ENCODE data around the gene NOPCHAP1. TPM values are rescaled to one million over a fixed set of nuclear protein-coding genes. Genes with fewer than 3 reads are reported as not detected.
"Not testable (repeated sequence)": the region's sequence is repeated elsewhere in the genome, so short reads cannot be mapped to it uniquely, and the experiment has no call there.

The NOPCHAP1 gene
- total RNA-seq, 1 donor from 2014 or later: 9.9 TPM

- Mint-ChIP-seq H3K27me3 (ENCODE audit: unreplicated experiment) (peaks cover 6% of the 10 kb centered on the region), H3K36me3 (ENCODE audit: unreplicated experiment) (peaks cover 2% of the 10 kb centered on the region), H3K4me1 (ENCODE audit: unreplicated experiment) (peaks cover 16% of the 10 kb centered on the region), H3K27ac (ENCODE audit: unreplicated experiment) (no peak overlapping the region), H3K4me3 (ENCODE audit: unreplicated experiment) (no peak overlapping the region), H3K9me3 (ENCODE audit: unreplicated experiment) (no peaks in the 10 kb centered on the region)
- no peak for DNase-seq (ENCODE audit: extremely low spot score, unreplicated experiment)
- TF ChIP-seq CTCF (IDR thresholded peaks at IDR 0.05): no peak
Observed at GRCh38 chr12:104975587-104976343, 10.4 kb upstream of the NOPCHAP1 start.

- DNase-seq (ENCODE audit: extremely low spot score, unreplicated experiment): no peak
- Mint-ChIP-seq H3K36me3 (ENCODE audit: unreplicated experiment) (peaks cover 2% of the 10 kb centered on the region), H3K27ac (ENCODE audit: unreplicated experiment) (no peak overlapping the region), H3K4me1 (ENCODE audit: unreplicated experiment) (peaks cover 12% of the 10 kb centered on the region), H3K4me3 (ENCODE audit: unreplicated experiment) (no peak overlapping the region), H3K9me3 (ENCODE audit: unreplicated experiment) (no peaks in the 10 kb centered on the region), H3K27me3 (ENCODE audit: unreplicated experiment) (peaks cover 11% of the 10 kb centered on the region)
- TF ChIP-seq CTCF (IDR thresholded peaks at IDR 0.05): no peak
Observed at GRCh38 chr12:104976703-104977102, 9.4 kb upstream of the NOPCHAP1 start.

GRCh38 chr12:104977688-104978087, 8.4 kb upstream of the NOPCHAP1 start:
- Mint-ChIP-seq H3K27me3 (ENCODE audit: unreplicated experiment) (peaks cover 11% of the 10 kb centered on the region), H3K4me1 (ENCODE audit: unreplicated experiment) (peaks cover 12% of the 10 kb centered on the region)
- H3K27ac Mint-ChIP-seq (ENCODE audit: unreplicated experiment); H3K9me3 Mint-ChIP-seq (ENCODE audit: unreplicated experiment); H3K36me3 Mint-ChIP-seq (ENCODE audit: unreplicated experiment); H3K4me3 Mint-ChIP-seq (ENCODE audit: unreplicated experiment); DNase-seq (ENCODE audit: extremely low spot score, unreplicated experiment): not testable (repeated sequence)

GRCh38 chr12:104985206-104985605, 910 bp upstream of the NOPCHAP1 start:
- Mint-ChIP-seq H3K4me1 (ENCODE audit: unreplicated experiment) (peaks cover 23% of the 10 kb centered on the region), H3K36me3 (ENCODE audit: unreplicated experiment) (peaks cover 18% of the 10 kb centered on the region), H3K27ac (ENCODE audit: unreplicated experiment) (no peak overlapping the region), H3K9me3 (ENCODE audit: unreplicated experiment) (peaks cover 5% of the 10 kb centered on the region), H3K27me3 (ENCODE audit: unreplicated experiment) (peaks cover 9% of the 10 kb centered on the region), H3K4me3 (ENCODE audit: unreplicated experiment) (peak overlapping the region; percentile 85)
- no peak for TF ChIP-seq CTCF (IDR thresholded peaks at IDR 0.05)
- DNase-seq (ENCODE audit: extremely low spot score, unreplicated experiment): no peak

- DNase-seq (ENCODE audit: extremely low spot score, unreplicated experiment): no peak
- TF ChIP-seq CTCF (IDR thresholded peaks at IDR 0.05): no peak
Observed at GRCh38 chr12:104990950-104991349, 4.8 kb downstream of the NOPCHAP1 start.

More at GRCh38 chr12:104990950-104991349, 4.8 kb downstream of the NOPCHAP1 start:
- H3K4me1 Mint-ChIP-seq (ENCODE audit: unreplicated experiment): peaks cover 18% of the 10 kb centered on the region
- no peaks in the 10 kb centered on the region for H3K27me3 Mint-ChIP-seq (ENCODE audit: unreplicated experiment)
- peaks cover 5% of the 10 kb centered on the region for H3K9me3 Mint-ChIP-seq (ENCODE audit: unreplicated experiment)
- no peak overlapping the region for H3K27ac Mint-ChIP-seq (ENCODE audit: unreplicated experiment)
- no peak overlapping the region for H3K4me3 Mint-ChIP-seq (ENCODE audit: unreplicated experiment)
- H3K36me3 Mint-ChIP-seq (ENCODE audit: unreplicated experiment): peaks cover 35% of the 10 kb centered on the region

Measured in osteocyte (in vitro differentiated cells).